IMR-90 (cell line): ENCODE data around the gene SERPINB11. TPM values are rescaled to one million over a fixed set of nuclear protein-coding genes. Genes with fewer than 3 reads are reported as not detected.

Experiments
- ATAC-seq: fragments of 200-7000 bp; cut with Tn5 transposase; 2 replicates; pipeline ENCODE4 v1.9.1; 2020; ENCODE audit warnings: low read depth, mild to moderate bottlenecking, moderate library complexity
- BruUV-seq: library from RNA; stranded (reverse); fragments of 400-500 nt; replicated peaks from 2 replicates; lab custom pipeline; 2021; lab: Mats Ljungman, UMichigan
- CTCF ChIA-PET: fragments of 300-600 bp; formaldehyde crosslinking; extraction: SDS; loops from one replicate; lab custom pipeline; 2021; ENCODE audit warnings: antibody characterized with exemption; lab: Yijun Ruan, JAX
- POLR2A ChIA-PET: fragments of 300-600 bp; sonication (Branson Sonifier 250); formaldehyde crosslinking; loops from one replicate; lab custom pipeline; 2022; ENCODE audit warnings: antibody characterized with exemption; ENCODE audit not compliant: unreplicated experiment; lab: Charles Lee
- DNase-seq: peaks from one replicate; pipeline ENCODE4 v3.0.0; 2013
- H2AFZ ChIP-seq: replicated peaks from 2 replicates; pipeline ENCODE3; 2013; ENCODE audit warnings: low read length, mild to moderate bottlenecking; ENCODE audit not compliant: poor library complexity
- H2AK5ac ChIP-seq: 2 replicates; pipeline ENCODE4 v1.6.1; 2013; ENCODE audit warnings: low read depth, low read length, inconsistent platforms
- H2AK9ac ChIP-seq: replicated peaks from 2 replicates; pipeline ENCODE3; 2013; ENCODE audit warnings: mild to moderate bottlenecking, low read depth, low read length, moderate library complexity; ENCODE audit not compliant: poor library complexity
- H2BK120ac ChIP-seq: 2 replicates; pipeline ENCODE4 v1.6.1; 2013; ENCODE audit warnings: low read depth, low read length, inconsistent platforms
- H2BK15ac ChIP-seq: 3 replicates; pipeline ENCODE4 v1.6.1; 2013; ENCODE audit warnings: low read depth, low read length, inconsistent platforms
- H2BK20ac ChIP-seq: 2 replicates; pipeline ENCODE4 v1.6.1; 2013; ENCODE audit warnings: low read depth, mild to moderate bottlenecking, inconsistent platforms, low read length, moderate library complexity
- H2BK5ac ChIP-seq: 2 replicates; pipeline ENCODE4 v1.6.1; 2013; ENCODE audit warnings: mild to moderate bottlenecking, low read depth, low read length, inconsistent platforms; ENCODE audit not compliant: poor library complexity, severe bottlenecking
- H3K14ac ChIP-seq: replicated peaks from 2 replicates; pipeline ENCODE4 v1.6.1; 2013; ENCODE audit warnings: low read depth, low read length, inconsistent platforms
- H3K18ac ChIP-seq: 2 replicates; pipeline ENCODE4 v1.6.1; 2013; ENCODE audit warnings: low read depth, low read length, control low read depth
- H3K23ac ChIP-seq: 2 replicates; pipeline ENCODE4 v1.6.1; 2013; ENCODE audit warnings: low read depth, low read length, inconsistent platforms
- H3K27ac ChIP-seq: 2 replicates; pipeline ENCODE4 v1.5.1; 2013; ENCODE audit warnings: mild to moderate bottlenecking, control low read depth, low read length; ENCODE audit not compliant: insufficient read depth
- H3K27me3 ChIP-seq: 2 replicates; pipeline ENCODE4 v1.6.1; 2013; ENCODE audit warnings: low read length; ENCODE audit not compliant: control insufficient read depth, insufficient read depth
- H3K36me3 ChIP-seq: 2 replicates; pipeline ENCODE4 v1.6.1; 2013; ENCODE audit warnings: low read length, mixed read lengths; ENCODE audit not compliant: control insufficient read depth, insufficient read depth
- H3K4ac ChIP-seq: 2 replicates; pipeline ENCODE4 v1.6.1; 2013; ENCODE audit warnings: low read depth, low read length, inconsistent platforms
- H3K4me1 ChIP-seq: 2 replicates; pipeline ENCODE4 v1.6.1; 2013; ENCODE audit warnings: low read length, mixed read lengths; ENCODE audit not compliant: control insufficient read depth, insufficient read depth
- H3K4me2 ChIP-seq: 2 replicates; pipeline ENCODE4 v1.6.1; 2013; ENCODE audit warnings: low read depth, mild to moderate bottlenecking, control low read depth, low read length, moderate library complexity
- H3K4me3 ChIP-seq: 2 replicates; pipeline ENCODE4 v1.5.1; 2013; ENCODE audit warnings: low read depth, mild to moderate bottlenecking, control low read depth, low read length, moderate library complexity; ENCODE audit not compliant: insufficient read depth
- H3K56ac ChIP-seq: 2 replicates; pipeline ENCODE4 v1.6.1; 2013; ENCODE audit warnings: low read length, inconsistent platforms; ENCODE audit not compliant: insufficient read depth; ENCODE audit errors: extremely low read depth
- H3K79me1 ChIP-seq, 2 experiments: 2 replicates each; pipeline ENCODE4 v1.6.1; 2013; ENCODE audit warnings: low read length in 2 of 2, inconsistent platforms in 1 of 2, low read depth in 1 of 2
- H3K9ac ChIP-seq: 2 replicates; pipeline ENCODE4 v1.6.1; 2013; ENCODE audit warnings: low read depth, low read length, control low read depth
- H3K9me1 ChIP-seq: 2 replicates; pipeline ENCODE4 v1.6.1; 2013; ENCODE audit warnings: low read length, inconsistent platforms; ENCODE audit not compliant: insufficient read depth
- H3K9me3 ChIP-seq: 2 replicates; pipeline ENCODE4 v1.6.1; 2013; ENCODE audit warnings: low read length; ENCODE audit not compliant: control insufficient read depth, insufficient read depth
- H4K20me1 ChIP-seq: 2 replicates; pipeline ENCODE4 v1.6.1; 2013; ENCODE audit warnings: low read length, inconsistent platforms; ENCODE audit not compliant: insufficient read depth
- H4K5ac ChIP-seq: 2 replicates; pipeline ENCODE4 v1.6.1; 2013; ENCODE audit warnings: mild to moderate bottlenecking, low read depth, low read length, control low read depth
- H4K8ac ChIP-seq, 2 experiments: 2 replicates each; pipeline ENCODE4 v1.6.1; 2013; ENCODE audit warnings: low read depth in 2 of 2, low read length in 2 of 2, control low read depth in 1 of 2, inconsistent platforms in 1 of 2
- H4K91ac ChIP-seq: 2 replicates; pipeline ENCODE4 v1.6.1; 2013; ENCODE audit warnings: low read depth, low read length, inconsistent platforms; ENCODE audit not compliant: insufficient read depth
- BHLHE40 ChIP-seq: fragments of 150-350 bp; IDR thresholded peaks from 2 replicates; pipeline ENCODE4 v1.6.1; 2016; ENCODE audit warnings: mild to moderate bottlenecking, low read depth, low read length
- CEBPB ChIP-seq: IDR thresholded peaks from 2 replicates; pipeline ENCODE4 v1.6.1; 2012; ENCODE audit warnings: low read depth, low read length, improper control_type of control experiment
- CTCF ChIP-seq: conservative IDR thresholded peaks from 2 replicates; pipeline ENCODE4 v1.5.1; 2012; ENCODE audit warnings: mild to moderate bottlenecking, low read depth, low read length, improper control_type of control experiment
- ELK1 ChIP-seq: fragments of 150-350 bp; IDR thresholded peaks from 2 replicates; pipeline ENCODE4 v1.6.1; 2016; ENCODE audit warnings: low read depth, mild to moderate bottlenecking, low read length, moderate library complexity, borderline replicate concordance
- MAFK ChIP-seq: IDR thresholded peaks from 2 replicates; pipeline ENCODE4 v1.6.1; 2012; ENCODE audit warnings: low read depth, low read length, improper control_type of control experiment
- MAZ ChIP-seq: IDR thresholded peaks from 2 replicates; pipeline ENCODE4 v1.6.1; 2012; ENCODE audit warnings: low read depth, mild to moderate bottlenecking, low read length, improper control_type of control experiment, moderate library complexity, borderline replicate concordance
- MXI1 ChIP-seq: IDR thresholded peaks from 2 replicates; pipeline ENCODE4 v1.6.1; 2012; ENCODE audit warnings: low read depth, mild to moderate bottlenecking, low read length, moderate library complexity, borderline replicate concordance
- NFE2L2 ChIP-seq: fragments of 150-350 bp; IDR thresholded peaks from 2 replicates; pipeline ENCODE4 v1.6.1; 2016; ENCODE audit warnings: low read depth, mild to moderate bottlenecking, low read length
- RAD21 ChIP-seq: IDR thresholded peaks from 2 replicates; pipeline ENCODE4 v1.6.1; 2012; ENCODE audit warnings: low read length, improper control_type of control experiment
- RCOR1 ChIP-seq: IDR thresholded peaks from 2 replicates; pipeline ENCODE4 v1.6.1; 2012; ENCODE audit warnings: mild to moderate bottlenecking, low read length, improper control_type of control experiment; ENCODE audit not compliant: insufficient replicate concordance
- RFX5 ChIP-seq: IDR thresholded peaks from 2 replicates; pipeline ENCODE4 v1.8.0; 2012; ENCODE audit warnings: low read depth, mild to moderate bottlenecking, low read length, moderate library complexity
- WGBS, 2 experiments: methylation state at CpG; one replicate each; pipeline versions ENCODE4 v1.1.5 to v1.1.7; 2013; ENCODE audit warnings: missing lambda C conversion rate in 2 of 2; ENCODE audit not compliant: insufficient read length in 1 of 2; ENCODE audit errors: extremely low coverage in 2 of 2; 5-methylcytosine and 5-hydroxymethylcytosine counted together
- dilution Hi-C: fragments of 300-500 bp; cut with HindIII; formaldehyde crosslinking; loops from one replicate; pipeline ENCODE4 v1.14.3; 2018; ENCODE audit warnings: low sequenced_read_pairs; ENCODE audit not compliant: unreplicated experiment
- in situ Hi-C: fragments of 300-500 bp; cut with MboI; formaldehyde crosslinking; loops from 3 replicates; pipeline ENCODE4 v1.14.3; 2019; ENCODE audit warnings: low sequenced_read_pairs, inconsistent platforms, mixed read lengths
- intact Hi-C: fragments of 100-400 bp; cut with micrococcal nuclease; formaldehyde crosslinking; loops from 2 replicates; pipeline ENCODE4 v1.10.0; 2022
- polyA plus RNA-seq, 3 experiments: library from polyadenylated mRNA; depleted of rRNA; stranded (reverse); fragments of >200 nt; gene quantifications; 2 replicates each; pipeline ENCODE4 v1.2.3, GENCODE V29; 2012; ENCODE audit warnings: low replicate concordance in 1 of 3
- total RNA-seq: library from RNA; depleted of rRNA; stranded (reverse); fragments of >200 nt; gene quantifications from 2 replicates; pipeline ENCODE4 v1.2.3, GENCODE V29; 2012
- TF ChIP-seq, protein P1 (sequence below): fragments of 150-350 bp; IDR thresholded peaks from 2 replicates; pipeline ENCODE4 v1.6.1; 2017; ENCODE audit warnings: mild to moderate bottlenecking, antibody characterized with exemption, low read length, low read depth

The SERPINB11 gene
- total and polyA plus RNA-seq, 2 of the 4 experiments (the other 2 are of a cell fraction), result 0.12 to 0.18 TPM

DNA sequence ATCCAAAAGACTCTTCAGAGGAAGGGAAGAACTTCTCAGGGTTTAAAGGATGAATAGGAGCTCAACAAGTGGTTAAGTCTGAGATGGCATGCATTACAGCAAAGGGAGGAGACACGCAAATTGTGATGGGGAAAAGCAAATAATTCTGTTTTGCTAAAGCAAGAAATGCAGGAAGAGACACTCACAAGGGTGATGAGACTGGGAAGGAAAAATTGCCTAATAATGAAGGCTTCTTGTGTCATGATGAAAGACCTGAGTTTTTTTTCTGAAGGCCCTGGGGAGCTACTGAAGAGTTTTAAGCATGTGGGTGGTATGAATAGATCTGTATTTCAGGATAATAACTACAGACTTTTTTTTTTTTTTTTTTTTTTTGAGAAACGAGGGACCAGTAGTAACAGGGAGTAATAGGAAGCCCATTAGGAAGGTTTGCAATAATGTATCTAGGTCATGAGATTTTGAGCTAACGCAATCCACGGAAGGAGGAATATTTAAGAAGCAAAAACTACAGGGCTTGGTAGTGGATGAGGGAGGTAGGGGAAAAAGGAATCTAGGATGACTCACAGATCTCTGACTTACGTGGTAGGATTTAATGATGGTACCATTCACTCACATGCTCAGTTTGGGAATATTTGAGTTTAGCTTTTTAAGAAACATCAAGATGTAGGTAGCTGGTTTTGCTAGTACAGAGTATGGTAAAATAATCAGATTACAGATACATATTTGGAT lies 25.1 kb upstream of the SERPINB11 start:
- Histone ChIP-seq H3K36me3 (no peaks in the 10 kb centered on the region), H3K4me3 (no peak overlapping the region), H3K79me1 (no peaks in the 10 kb centered on the region), H2BK120ac (no peak overlapping the region), H3K4me1 (no peaks in the 10 kb centered on the region; the same call in 1 of the 2 replicates), H3K9ac (no peak overlapping the region), H4K91ac (no peak overlapping the region), H2AFZ (no peak overlapping the region), H3K9me3 (no peaks in the 10 kb centered on the region), H3K14ac (no peak overlapping the region), H3K18ac (no peak overlapping the region), H3K56ac (no peak overlapping the region), H2BK5ac (no peak overlapping the region), H3K23ac (no peak overlapping the region), H2BK20ac (no peak overlapping the region), H2BK15ac (no peak overlapping the region), H4K20me1 (no peaks in the 10 kb centered on the region), H3K4me2 (no peak overlapping the region), H2AK9ac (no peak overlapping the region), H3K27ac (no peak overlapping the region), H3K4ac (no peak overlapping the region), H4K5ac (no peak overlapping the region), H2AK5ac (no peak overlapping the region), H4K8ac (no peak overlapping the region), H3K9me1 (no peaks in the 10 kb centered on the region), H3K27me3 (no peaks in the 10 kb centered on the region; the same call in 1 of the 2 replicates)
- in situ Hi-C loops, result no loop called here
- peak; percentile 28 for DNase-seq
- no peak for ATAC-seq
- ChIA-PET POLR2A (interaction anchor here (0.7 kb wide), 1 partner anchor 67 kb away, joined by 19 read pairs; no protein-coding TSS in a partner anchor), CTCF (interaction anchor here (0.8 kb wide), 1 partner anchor 17 kb away, joined by 3 read pairs; no protein-coding TSS in a partner anchor)
- 100% methylated on average over 2 of the region's 5 CpGs; no CpG with 5 or more reads in 1 of the 2 experiments for WGBS, 2 experiments
- no peak for TF ChIP-seq NFE2L2
- TF ChIP-seq MAFK, result no peak
- no peak for TF ChIP-seq RAD21
- TF ChIP-seq MXI1, result no peak
- TF ChIP-seq RFX5, result no peak
- no peak for TF ChIP-seq RCOR1
- no peak for TF ChIP-seq CEBPB
- no peak for TF ChIP-seq CTCF
- TF ChIP-seq BHLHE40, result no peak
- no peak for TF ChIP-seq ELK1
- TF ChIP-seq MAZ, result no peak
- TF ChIP-seq, protein P1, sequence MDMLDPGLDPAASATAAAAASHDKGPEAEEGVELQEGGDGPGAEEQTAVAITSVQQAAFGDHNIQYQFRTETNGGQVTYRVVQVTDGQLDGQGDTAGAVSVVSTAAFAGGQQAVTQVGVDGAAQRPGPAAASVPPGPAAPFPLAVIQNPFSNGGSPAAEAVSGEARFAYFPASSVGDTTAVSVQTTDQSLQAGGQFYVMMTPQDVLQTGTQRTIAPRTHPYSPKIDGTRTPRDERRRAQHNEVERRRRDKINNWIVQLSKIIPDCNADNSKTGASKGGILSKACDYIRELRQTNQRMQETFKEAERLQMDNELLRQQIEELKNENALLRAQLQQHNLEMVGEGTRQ, result no peak
- BruUV-seq, result no TSS peak
- intact Hi-C loops, result no loop called here
- dilution Hi-C loops, result no loop called here
